ENCODE measurements around the gene CNTFR.

DNA sequence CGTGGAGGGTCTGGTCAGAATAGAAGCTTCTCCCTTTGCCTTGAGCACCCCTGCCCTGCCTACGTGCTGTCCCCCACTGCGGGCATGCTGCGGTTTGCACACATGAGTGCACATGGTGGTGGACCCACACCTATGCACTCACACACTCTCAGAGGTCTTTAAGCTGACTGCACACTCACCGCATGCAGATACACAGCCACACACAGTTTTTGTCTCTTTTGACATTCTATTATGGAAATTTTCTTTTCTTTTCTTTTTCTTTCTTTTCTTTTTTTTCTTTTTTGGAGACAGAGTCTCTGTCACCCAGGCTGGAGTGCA lies 39.9 kb upstream of the CNTFR start:
- TF ChIP-seq, protein P1, sequence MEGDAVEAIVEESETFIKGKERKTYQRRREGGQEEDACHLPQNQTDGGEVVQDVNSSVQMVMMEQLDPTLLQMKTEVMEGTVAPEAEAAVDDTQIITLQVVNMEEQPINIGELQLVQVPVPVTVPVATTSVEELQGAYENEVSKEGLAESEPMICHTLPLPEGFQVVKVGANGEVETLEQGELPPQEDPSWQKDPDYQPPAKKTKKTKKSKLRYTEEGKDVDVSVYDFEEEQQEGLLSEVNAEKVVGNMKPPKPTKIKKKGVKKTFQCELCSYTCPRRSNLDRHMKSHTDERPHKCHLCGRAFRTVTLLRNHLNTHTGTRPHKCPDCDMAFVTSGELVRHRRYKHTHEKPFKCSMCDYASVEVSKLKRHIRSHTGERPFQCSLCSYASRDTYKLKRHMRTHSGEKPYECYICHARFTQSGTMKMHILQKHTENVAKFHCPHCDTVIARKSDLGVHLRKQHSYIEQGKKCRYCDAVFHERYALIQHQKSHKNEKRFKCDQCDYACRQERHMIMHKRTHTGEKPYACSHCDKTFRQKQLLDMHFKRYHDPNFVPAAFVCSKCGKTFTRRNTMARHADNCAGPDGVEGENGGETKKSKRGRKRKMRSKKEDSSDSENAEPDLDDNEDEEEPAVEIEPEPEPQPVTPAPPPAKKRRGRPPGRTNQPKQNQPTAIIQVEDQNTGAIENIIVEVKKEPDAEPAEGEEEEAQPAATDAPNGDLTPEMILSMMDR (IDR thresholded peaks at IDR 0.05), result no peak
- TF ChIP-seq EZH2 (IDR thresholded peaks at IDR 0.05) (no peak), EZH2phosphoT487 (IDR thresholded peaks at IDR 0.05) (no peak)

All from neural progenitor cell (in vitro differentiated cells).